ENCODE data around the gene NCF2.
"Not testable (repeated sequence)": the region's sequence is repeated elsewhere in the genome, so short reads cannot be mapped to it uniquely, and the experiment has no call there.

The NCF2 gene

GRCh38 chr1:183630748-183631147 lies 40.5 kb upstream of the NCF2 start:
- ChIA-PET POLR2A (no interaction called here), CTCF (interaction anchor here (0.8 to 2.8 kb wide), 4 partner anchors 24 to 285 kb away, joined by 3 to 9 read pairs (median 6); no protein-coding TSS in a partner anchor)
- no peak overlapping the region for H3K4me3 ChIP-seq (ENCODE audit: low read depth, low read length)
- no peak for DNase-seq (ENCODE audit: low read depth, low spot score)
- TF ChIP-seq CTCF (IDR thresholded peaks at IDR 0.05; ENCODE audit: insufficient read depth, low read length, missing control alignments) = no peak

GRCh38 chr1:183628537-183628936 lies 38.3 kb upstream of the NCF2 start:
- POLR2A ChIA-PET = no interaction called here
- no peak for TF ChIP-seq CTCF (IDR thresholded peaks at IDR 0.05; ENCODE audit: insufficient read depth, low read length, missing control alignments)
- no peak for DNase-seq (ENCODE audit: low read depth, low spot score)
- CTCF ChIA-PET = interaction anchor here (0.9 to 1.5 kb wide), 5 partner anchors 8 to 288 kb away, joined by 3 to 6 read pairs (median 5); no protein-coding TSS in a partner anchor
- H3K4me3 ChIP-seq (ENCODE audit: low read depth, low read length) = no peak overlapping the region

GRCh38 chr1:183626236-183626635 lies 36.0 kb upstream of the NCF2 start:
- ChIA-PET POLR2A (interaction anchor here (0.8 kb wide), 1 partner anchor 8 kb away, joined by 3 read pairs; no protein-coding TSS in a partner anchor), CTCF (interaction anchor here (0.8 to 1.7 kb wide), 3 partner anchors 13 to 59 kb away, joined by 3 to 7 read pairs (median 3); no protein-coding TSS in a partner anchor)
- not testable (repeated sequence) for DNase-seq (ENCODE audit: low read depth, low spot score); H3K4me3 ChIP-seq (ENCODE audit: low read depth, low read length)

GRCh38 chr1:183622884-183623785 lies 32.9 kb upstream of the NCF2 start:
- no peak overlapping the region for H3K4me3 ChIP-seq (ENCODE audit: low read depth, low read length)
- no peak for DNase-seq (ENCODE audit: low read depth, low spot score)
- ChIA-PET CTCF (interaction anchor here (0.8 to 1.4 kb wide), 6 partner anchors 9 to 341 kb away, joined by 3 to 10 read pairs (median 4); no protein-coding TSS in a partner anchor), POLR2A (interaction anchor here (0.5 kb wide), 1 partner anchor 152 kb away, joined by 3 read pairs; no protein-coding TSS in a partner anchor)
- TF ChIP-seq CTCF (IDR thresholded peaks at IDR 0.05; ENCODE audit: insufficient read depth, low read length, missing control alignments) = peak; percentile 67

GRCh38 chr1:183622013-183622412 lies 31.8 kb upstream of the NCF2 start:
- CTCF ChIA-PET = interaction anchor here (1.1 to 1.4 kb wide), 2 partner anchors 12 to 153 kb away, joined by 3 to 10 read pairs; no protein-coding TSS in a partner anchor
- POLR2A ChIA-PET = no interaction called here
- DNase-seq (ENCODE audit: low read depth, low spot score) = no peak
- TF ChIP-seq CTCF (IDR thresholded peaks at IDR 0.05; ENCODE audit: insufficient read depth, low read length, missing control alignments) = no peak
- H3K4me3 ChIP-seq (ENCODE audit: low read depth, low read length) = no peak overlapping the region

GRCh38 chr1:183620311-183620710 lies 30.1 kb upstream of the NCF2 start:
- no peak overlapping the region for H3K4me3 ChIP-seq (ENCODE audit: low read depth, low read length)
- CTCF ChIA-PET = interaction anchor here (0.6 to 1.4 kb wide), 3 partner anchors 9 to 13 kb away, joined by 3 to 5 read pairs (median 4); no protein-coding TSS in a partner anchor
- no peak for DNase-seq (ENCODE audit: low read depth, low spot score)
- POLR2A ChIA-PET = interaction anchor here (0.7 kb wide), 1 partner anchor 11 kb away, joined by 3 read pairs; no protein-coding TSS in a partner anchor
- no peak for TF ChIP-seq CTCF (IDR thresholded peaks at IDR 0.05; ENCODE audit: insufficient read depth, low read length, missing control alignments)

Measured in AG04449 (cell line).